GM12891 (cell line): ENCODE results near the gene ZCCHC24.

Source experiments
- POLR2A ChIP-seq: IDR thresholded peaks from 2 replicates; pipeline ENCODE4 v1.6.1; 2011; ENCODE audit warnings: low read depth, low read length, control low read depth
- SPI1 ChIP-seq: IDR thresholded peaks from 2 replicates; pipeline ENCODE4 v1.6.1; 2011; ENCODE audit warnings: low read depth, low read length, control low read depth
- TAF1 ChIP-seq: IDR thresholded peaks from 2 replicates; pipeline ENCODE4 v1.6.1; 2011; ENCODE audit warnings: low read depth, low read length, control low read depth

DNA sequence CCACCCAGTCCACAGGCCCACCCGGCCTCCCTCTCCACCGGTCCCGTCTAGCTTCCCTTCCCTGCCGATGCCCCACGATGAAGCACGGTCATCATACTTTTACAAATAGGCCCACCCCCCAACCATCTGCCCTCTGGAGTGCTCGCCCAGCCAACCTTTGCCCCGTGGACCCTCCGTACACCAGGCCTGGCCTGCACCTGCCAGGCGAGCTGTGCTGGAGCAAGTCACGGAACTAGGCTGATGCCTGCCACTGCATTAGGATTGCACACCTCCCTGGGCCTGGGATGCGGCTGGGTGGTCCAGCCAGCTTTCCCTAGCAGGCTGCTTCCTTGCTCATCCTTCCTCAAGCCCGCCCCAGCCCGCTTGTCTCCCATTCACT is 53.4 kb downstream of the ZCCHC24 start:
- TF ChIP-seq POLR2A (no peak), SPI1 (no peak), TAF1 (no peak)
